Lower leg skin (tissue), 4 donors: ENCODE data around the gene SEC14L5. TPM values are rescaled to one million over a fixed set of nuclear protein-coding genes. Genes with fewer than 3 reads are reported as not detected.

Source experiments
- DNase-seq, 2 donors: peaks; one replicate each; pipeline ENCODE4 v3.0.0-alpha.2; 2019; ENCODE audit warnings: low spot score in 2 of 2
- H3K4me3 ChIP-seq: fragments of 200-600 bp; sonication (generic); 2 replicates; pipeline ENCODE4 v1.5.1; 2017; ENCODE audit warnings: mild to moderate bottlenecking, low read depth; ENCODE audit not compliant: poor library complexity, severe bottlenecking
- CTCF ChIP-seq, 3 donors: fragments of 450-650 bp; IDR thresholded peaks; one replicate each; pipeline ENCODE4 v1.5.1; 2016; ENCODE audit warnings: antibody characterized with exemption in 3 of 3, mild to moderate bottlenecking in 3 of 3, moderate library complexity in 2 of 3
- POLR2A ChIP-seq, 2 donors: fragments of 450-650 bp; IDR thresholded peaks; one replicate each; pipeline ENCODE4 v1.6.1; 2016 to 2017; ENCODE audit warnings: antibody characterized with exemption in 2 of 2, mild to moderate bottlenecking in 1 of 2, moderate library complexity in 1 of 2
- WGBS, 2 donors: methylation state at CpG; one replicate each; pipeline ENCODE4 v1.1.5; 2018; 5-methylcytosine and 5-hydroxymethylcytosine counted together
- intact Hi-C: fragments of 100-400 bp; cut with DNase I; formaldehyde crosslinking; loops from one replicate; pipeline ENCODE4 v1.15.0; 2023; ENCODE audit warnings: low total_unique reads
- total RNA-seq, 4 donors: library from RNA; depleted of rRNA; stranded (reverse); fragments of >200 nt; gene quantifications; one replicate each; pipeline ENCODE4 v1.1.0, GENCODE V29; 2016

The SEC14L5 gene
- total RNA-seq, 4 donors from 2014 or later = 0.91 to 2.6 (median 1.3) TPM

GRCh38 chr16:4970010-4970409, 11.9 kb downstream of the SEC14L5 start:
- 55 to 72% methylated on average over 3 of the region's 3 CpGs for WGBS, 2 donors
- intact Hi-C loops = loop anchor here (5.0 kb wide), 1 partner anchor 452 kb away; no protein-coding TSS in a partner anchor
- no peak overlapping the region for H3K4me3 ChIP-seq
- DNase-seq = no peak
- TF ChIP-seq POLR2A (IDR thresholded peaks at IDR 0.05) (no peak), CTCF (IDR thresholded peaks at IDR 0.05) (no peak)

- intact Hi-C loops = loop anchor here (5.0 kb wide), 1 partner anchor 449 kb away; no protein-coding TSS in a partner anchor
- H3K4me3 ChIP-seq = no peak overlapping the region
- 58 to 65% methylated on average over 8 of the region's 8 CpGs for WGBS, 2 donors
- DNase-seq = no peak
- TF ChIP-seq POLR2A (IDR thresholded peaks at IDR 0.05) (no peak), CTCF (IDR thresholded peaks at IDR 0.05) (no peak)
Measured at GRCh38 chr16:4972938-4973587, 14.9 kb downstream of the SEC14L5 start.

GRCh38 chr16:4976079-4976478, 17.9 kb downstream of the SEC14L5 start:
- no peak for DNase-seq
- 86 to 92% methylated on average over 2 of the region's 2 CpGs for whole genome bisulfite sequencing, 2 donors
- no peak overlapping the region for H3K4me3 ChIP-seq
- TF ChIP-seq POLR2A (IDR thresholded peaks at IDR 0.05) (no peak), CTCF (IDR thresholded peaks at IDR 0.05) (no peak)
- intact Hi-C loops = no loop called here

- WGBS, 2 donors = 81 to 89% methylated on average over 5 of the region's 5 CpGs
- DNase-seq = no peak
- H3K4me3 ChIP-seq = no peak overlapping the region
- intact Hi-C loops = no loop called here
- TF ChIP-seq POLR2A (IDR thresholded peaks at IDR 0.05) = no peak
- TF ChIP-seq CTCF (IDR thresholded peaks at IDR 0.05) = no peak
Measured at GRCh38 chr16:4976611-4977145, 18.5 kb downstream of the SEC14L5 start.

- 79 to 80% methylated on average over 7 of the region's 7 CpGs for WGBS, 2 donors
- no peak for TF ChIP-seq POLR2A (IDR thresholded peaks at IDR 0.05)
- TF ChIP-seq CTCF (IDR thresholded peaks at IDR 0.05) = no peak
- DNase-seq = no peak
- intact Hi-C loops = no loop called here
- H3K4me3 ChIP-seq = no peak overlapping the region
Measured at GRCh38 chr16:4979164-4979563, 21.0 kb downstream of the SEC14L5 start.
